Measurements from ENCODE around the gene RANBP10. TPM values are rescaled to one million over a fixed set of nuclear protein-coding genes. Genes with fewer than 3 reads are reported as not detected.

Gene RANBP10
- total and polyA plus RNA-seq, 4 donors, result 6.7 to 23.0 (median 14.3) TPM

- Histone ChIP-seq H3K4me3 (no peak overlapping the region), H3K27me3 (ENCODE audit: control insufficient read depth in 3 of 3, insufficient read depth in 3 of 3, low read length in 2 of 3) (no peaks in the 10 kb centered on the region), H3K9me3 (ENCODE audit: control insufficient read depth in 4 of 4, insufficient read depth in 3 of 4, low read length in 3 of 4) (no peaks in the 10 kb centered on the region), H3K27ac (ENCODE audit: low read depth in 1 of 2, low read length in 1 of 2) (no peak overlapping the region), H3K4me1 (ENCODE audit: control insufficient read depth in 5 of 5, insufficient read depth in 5 of 5, low read length in 5 of 5) (peaks cover 0 to 21% (median 17%) of the 10 kb centered on the region in 5 donors), H3K9ac (ENCODE audit: insufficient read depth in 1 of 2, low read length in 2 of 2) (no peak overlapping the region), H3K36me3 (ENCODE audit: control insufficient read depth in 4 of 4, insufficient read depth in 4 of 4, low read length in 4 of 4) (peaks cover 0 to 16% (median 1%) of the 10 kb centered on the region in 4 donors)
- 57 to 63% methylated on average over 4 of the region's 4 CpGs for WGBS, 2 donors
- TF ChIP-seq CTCF (IDR thresholded peaks at IDR 0.05; ENCODE audit: control extremely low read depth, extremely low read depth), result no peak
- ATAC-seq (ENCODE audit: insufficient read depth, low FRiP score) (no peak), DNase-seq (no peak)
Measured at GRCh38 chr16:67676516-67676915, 129.8 kb downstream of the RANBP10 start.

GRCh38 chr16:67675999-67676398 lies 130.4 kb downstream of the RANBP10 start:
- no peak overlapping the region for H3K9ac ChIP-seq (ENCODE audit: insufficient read depth in 1 of 2, low read length in 2 of 2)
- no peaks in the 10 kb centered on the region for H3K9me3 ChIP-seq (ENCODE audit: control insufficient read depth in 4 of 4, insufficient read depth in 3 of 4, low read length in 3 of 4)
- H3K4me1 ChIP-seq (ENCODE audit: control insufficient read depth in 5 of 5, insufficient read depth in 5 of 5, low read length in 5 of 5), result peaks cover 0 to 20% (median 17%) of the 10 kb centered on the region in 5 donors
- DNase-seq, result no peak
- no peaks in the 10 kb centered on the region for H3K27me3 ChIP-seq (ENCODE audit: control insufficient read depth in 3 of 3, insufficient read depth in 3 of 3, low read length in 2 of 3)
- H3K27ac ChIP-seq (ENCODE audit: low read depth in 1 of 2, low read length in 1 of 2), result peak overlapping the region in 1 of 2 donors; percentile 7
- ATAC-seq (ENCODE audit: insufficient read depth, low FRiP score), result no peak
- WGBS, 2 donors, result 96 to 98% methylated on average over 7 of the region's 7 CpGs
- no peak for TF ChIP-seq CTCF (IDR thresholded peaks at IDR 0.05; ENCODE audit: control extremely low read depth, extremely low read depth)
- no peak overlapping the region for H3K4me3 ChIP-seq
- peaks cover 0 to 15% (median 1%) of the 10 kb centered on the region in 4 donors for H3K36me3 ChIP-seq (ENCODE audit: control insufficient read depth in 4 of 4, insufficient read depth in 4 of 4, low read length in 4 of 4)

GRCh38 chr16:67675579-67675935 lies 130.8 kb downstream of the RANBP10 start:
- Histone ChIP-seq H3K27ac (ENCODE audit: low read depth in 1 of 2, low read length in 1 of 2) (peak overlapping the region in 1 of 2 donors; percentile 7), H3K9me3 (ENCODE audit: control insufficient read depth in 4 of 4, insufficient read depth in 3 of 4, low read length in 3 of 4) (no peaks in the 10 kb centered on the region), H3K36me3 (ENCODE audit: control insufficient read depth in 4 of 4, insufficient read depth in 4 of 4, low read length in 4 of 4) (peaks cover 0 to 13% (median 1%) of the 10 kb centered on the region in 4 donors), H3K4me1 (ENCODE audit: control insufficient read depth in 5 of 5, insufficient read depth in 5 of 5, low read length in 5 of 5) (peaks cover 0 to 20% (median 17%) of the 10 kb centered on the region in 5 donors), H3K27me3 (ENCODE audit: control insufficient read depth in 3 of 3, insufficient read depth in 3 of 3, low read length in 2 of 3) (no peaks in the 10 kb centered on the region), H3K9ac (ENCODE audit: insufficient read depth in 1 of 2, low read length in 2 of 2) (no peak overlapping the region), H3K4me3 (no peak overlapping the region)
- ATAC-seq (ENCODE audit: insufficient read depth, low FRiP score) (no peak), DNase-seq (no peak)
- TF ChIP-seq CTCF (IDR thresholded peaks at IDR 0.05; ENCODE audit: control extremely low read depth, extremely low read depth), result no peak
- WGBS, 2 donors, result 95 to 97% methylated on average over 17 of the region's 17 CpGs

Measured in lung (tissue), 12 donors.